Measurements from ENCODE around the gene ZMYM1.

ZMYM1 gene

DNA sequence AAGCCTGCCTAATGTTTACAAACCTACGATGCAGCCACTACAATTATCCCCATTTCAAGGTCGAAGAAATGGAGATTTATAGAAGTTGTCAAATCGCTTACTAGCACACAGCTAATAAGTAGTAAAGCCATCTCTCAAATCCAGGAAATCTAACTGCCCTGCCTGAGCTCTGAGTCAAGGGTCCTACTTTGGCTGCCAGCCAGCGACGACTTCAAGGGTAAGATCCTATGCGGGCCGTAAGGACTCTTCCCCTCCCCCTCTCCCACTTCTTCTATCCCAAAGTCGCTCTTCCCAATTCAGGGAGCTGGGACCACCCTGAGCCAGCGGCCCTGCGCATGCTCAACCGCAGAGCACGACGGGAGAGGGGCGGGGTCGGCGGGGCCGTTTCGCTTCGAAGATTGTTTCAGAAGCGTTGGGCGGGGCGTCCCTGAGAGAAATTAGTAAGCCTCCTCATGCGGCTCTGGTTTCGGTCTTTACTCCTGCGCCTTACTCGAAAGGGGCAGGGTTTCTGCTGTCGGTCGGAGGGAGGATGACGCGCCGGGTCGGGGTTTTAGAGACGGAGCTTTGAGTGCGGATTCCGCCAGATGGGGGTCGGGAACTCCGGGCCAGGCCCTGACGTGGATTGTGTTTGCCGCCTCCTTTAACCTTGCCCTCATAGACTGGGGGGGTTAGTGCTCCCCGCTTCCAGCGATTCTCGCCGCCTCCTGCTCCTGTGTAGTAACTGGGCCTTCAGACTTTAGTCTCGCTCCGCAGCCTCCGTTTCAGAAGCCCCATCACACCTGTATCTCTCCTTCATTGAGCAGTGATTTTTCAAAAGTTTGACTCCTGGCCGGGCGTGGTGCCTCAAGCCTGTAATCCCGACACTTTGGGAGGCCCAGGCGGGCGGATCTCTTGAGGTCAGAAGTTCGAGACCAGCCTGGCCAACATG lies at the start of gene ZMYM1:
Gene ZMYM1 (plus strand): TSS at position 383 of the 928 bp plus-strand sequence. CDS start 14,603 bp downstream, outside the sequence.
- Histone ChIP-seq H3K27ac (peak within 1 kb of the TSS; percentile 77), H3K36me3 (no peaks in the 10 kb centered on the region), H3K27me3 (peaks cover 11% of the 10 kb centered on the region), H3K4me1 (ENCODE audit: control insufficient read depth in 1 of 2, insufficient read depth in 1 of 2, low read depth in 1 of 2, low read length in 1 of 2) (peaks cover 9 to 10% of the 10 kb centered on the region in 2 experiments), H3K9me3 (no peaks in the 10 kb centered on the region), H3K4me3 (ENCODE audit: low read depth in 1 of 2, low read length in 1 of 2) (peak within 1 kb of the TSS; percentile 68 to 80)
- TF ChIP-seq, protein P1, sequence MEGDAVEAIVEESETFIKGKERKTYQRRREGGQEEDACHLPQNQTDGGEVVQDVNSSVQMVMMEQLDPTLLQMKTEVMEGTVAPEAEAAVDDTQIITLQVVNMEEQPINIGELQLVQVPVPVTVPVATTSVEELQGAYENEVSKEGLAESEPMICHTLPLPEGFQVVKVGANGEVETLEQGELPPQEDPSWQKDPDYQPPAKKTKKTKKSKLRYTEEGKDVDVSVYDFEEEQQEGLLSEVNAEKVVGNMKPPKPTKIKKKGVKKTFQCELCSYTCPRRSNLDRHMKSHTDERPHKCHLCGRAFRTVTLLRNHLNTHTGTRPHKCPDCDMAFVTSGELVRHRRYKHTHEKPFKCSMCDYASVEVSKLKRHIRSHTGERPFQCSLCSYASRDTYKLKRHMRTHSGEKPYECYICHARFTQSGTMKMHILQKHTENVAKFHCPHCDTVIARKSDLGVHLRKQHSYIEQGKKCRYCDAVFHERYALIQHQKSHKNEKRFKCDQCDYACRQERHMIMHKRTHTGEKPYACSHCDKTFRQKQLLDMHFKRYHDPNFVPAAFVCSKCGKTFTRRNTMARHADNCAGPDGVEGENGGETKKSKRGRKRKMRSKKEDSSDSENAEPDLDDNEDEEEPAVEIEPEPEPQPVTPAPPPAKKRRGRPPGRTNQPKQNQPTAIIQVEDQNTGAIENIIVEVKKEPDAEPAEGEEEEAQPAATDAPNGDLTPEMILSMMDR (IDR thresholded peaks at IDR 0.05) = no peak

- no peaks in the 10 kb centered on the region for H3K9me3 ChIP-seq
- H3K36me3 ChIP-seq = peaks cover 9% of the 10 kb centered on the region
- TF ChIP-seq, protein P1 (IDR thresholded peaks at IDR 0.05) = no peak
- H3K27me3 ChIP-seq = peaks cover 6% of the 10 kb centered on the region
- H3K4me3 ChIP-seq (ENCODE audit: low read depth in 1 of 2, low read length in 1 of 2) = no peak overlapping the region
- peak overlapping the region; percentile 89 for H3K27ac ChIP-seq
- peaks cover 20 to 26% of the 10 kb centered on the region in 2 experiments for H3K4me1 ChIP-seq (ENCODE audit: control insufficient read depth in 1 of 2, insufficient read depth in 1 of 2, low read depth in 1 of 2, low read length in 1 of 2)
Observed at GRCh38 chr1:35029761-35030160, 49.4 kb upstream of the ZMYM1 start.

DNA sequence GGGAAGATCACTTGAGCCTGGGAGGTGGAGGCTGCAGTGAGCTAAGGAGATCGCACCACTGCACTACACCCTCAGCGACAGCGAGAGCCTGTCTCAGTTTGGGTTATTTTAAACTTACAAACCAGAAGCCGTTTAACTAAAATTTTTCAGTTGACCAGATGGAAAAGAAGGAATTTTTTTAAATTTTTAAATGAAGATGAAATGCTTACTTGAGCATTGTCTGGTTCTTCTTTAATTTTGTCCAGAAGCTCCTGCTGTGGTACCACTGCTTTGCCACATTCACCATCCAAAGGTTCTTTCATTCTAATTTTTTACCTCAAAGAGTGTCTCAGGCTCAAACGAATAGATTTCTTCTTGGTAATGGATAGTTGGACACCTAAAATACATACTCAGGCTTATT lies 48.8 kb upstream of the ZMYM1 start:
- TF ChIP-seq, protein P1 (IDR thresholded peaks at IDR 0.05) = no peak
- peak overlapping the region; percentile 85 to 99 for H3K4me3 ChIP-seq (ENCODE audit: low read depth in 1 of 2, low read length in 1 of 2)
- H3K36me3 ChIP-seq = peaks cover 9% of the 10 kb centered on the region
- H3K27ac ChIP-seq = peak overlapping the region; percentile 89
- H3K27me3 ChIP-seq = peaks cover 7% of the 10 kb centered on the region
- no peaks in the 10 kb centered on the region for H3K9me3 ChIP-seq
- peaks cover 20 to 26% of the 10 kb centered on the region in 2 experiments for H3K4me1 ChIP-seq (ENCODE audit: control insufficient read depth in 1 of 2, insufficient read depth in 1 of 2, low read depth in 1 of 2, low read length in 1 of 2)

DNA sequence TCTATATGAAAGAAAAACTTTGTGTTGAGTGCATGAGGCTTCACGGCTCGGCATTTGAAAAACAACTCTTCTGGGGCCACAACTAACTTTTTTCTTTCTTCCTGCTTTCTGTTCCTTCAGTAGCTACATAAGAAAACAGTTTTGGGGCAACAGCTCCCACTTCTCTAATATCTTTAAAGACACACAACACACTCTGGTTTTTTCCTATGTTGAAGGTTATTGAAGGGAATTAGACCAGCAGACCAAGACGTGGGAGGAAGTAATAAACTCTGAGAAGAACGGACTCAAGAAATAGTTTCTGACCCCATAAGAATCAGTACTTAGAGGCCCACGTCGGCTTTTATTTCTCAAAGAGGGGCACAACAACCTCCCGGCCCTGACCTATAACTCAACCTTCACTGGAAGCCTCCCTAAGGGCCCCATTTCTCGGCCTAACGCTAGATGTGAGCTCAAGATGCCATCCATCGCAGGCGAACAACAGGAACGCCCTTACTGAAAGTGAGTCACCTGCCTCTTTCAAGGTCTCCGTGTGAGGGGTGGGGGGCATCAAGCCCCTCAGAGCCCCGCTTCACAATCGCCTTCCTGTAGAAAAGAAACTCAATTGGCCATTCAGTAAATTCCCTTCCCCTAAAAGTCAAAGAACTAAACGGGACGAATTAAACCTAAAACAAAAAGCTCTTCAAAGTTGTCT lies 48.3 kb upstream of the ZMYM1 start:
- Histone ChIP-seq H3K4me1 (ENCODE audit: control insufficient read depth in 1 of 2, insufficient read depth in 1 of 2, low read depth in 1 of 2, low read length in 1 of 2) (peaks cover 20 to 26% of the 10 kb centered on the region in 2 experiments), H3K4me3 (ENCODE audit: low read depth in 1 of 2, low read length in 1 of 2) (peak overlapping the region; percentile 85 to 99), H3K9me3 (no peaks in the 10 kb centered on the region), H3K27me3 (peaks cover 13% of the 10 kb centered on the region), H3K36me3 (peaks cover 9% of the 10 kb centered on the region), H3K27ac (peak overlapping the region; percentile 89)
- TF ChIP-seq, protein P1 (IDR thresholded peaks at IDR 0.05) = no peak

DNA sequence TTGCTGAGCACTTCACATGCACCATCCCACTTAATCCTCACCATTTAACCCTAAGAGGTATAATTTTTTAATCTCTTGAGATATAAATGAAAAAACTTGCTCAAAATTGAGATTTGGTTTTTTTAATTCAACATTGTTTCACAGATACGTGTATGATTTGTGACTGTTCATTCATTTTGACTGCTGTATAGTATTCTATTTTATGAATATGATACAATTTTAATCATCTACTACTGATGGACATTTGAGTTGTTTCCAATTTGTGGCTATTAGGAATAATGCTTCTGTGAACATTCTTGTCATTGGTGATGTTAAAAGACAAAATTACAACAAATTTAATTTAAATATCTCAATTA lies 46.8 kb upstream of the ZMYM1 start:
- Histone ChIP-seq H3K4me3 (ENCODE audit: low read depth in 1 of 2, low read length in 1 of 2) (peak overlapping the region; percentile 85 to 99), H3K36me3 (no peaks in the 10 kb centered on the region), H3K27me3 (peaks cover 13% of the 10 kb centered on the region), H3K9me3 (no peaks in the 10 kb centered on the region), H3K27ac (no peak overlapping the region), H3K4me1 (ENCODE audit: control insufficient read depth in 1 of 2, insufficient read depth in 1 of 2, low read depth in 1 of 2, low read length in 1 of 2) (peaks cover 20 to 26% of the 10 kb centered on the region in 2 experiments)
- TF ChIP-seq, protein P1 (IDR thresholded peaks at IDR 0.05) = no peak

Data from neutrophil (primary cell).